ENCODE data around the gene BBS1.

The BBS1 gene

DNA sequence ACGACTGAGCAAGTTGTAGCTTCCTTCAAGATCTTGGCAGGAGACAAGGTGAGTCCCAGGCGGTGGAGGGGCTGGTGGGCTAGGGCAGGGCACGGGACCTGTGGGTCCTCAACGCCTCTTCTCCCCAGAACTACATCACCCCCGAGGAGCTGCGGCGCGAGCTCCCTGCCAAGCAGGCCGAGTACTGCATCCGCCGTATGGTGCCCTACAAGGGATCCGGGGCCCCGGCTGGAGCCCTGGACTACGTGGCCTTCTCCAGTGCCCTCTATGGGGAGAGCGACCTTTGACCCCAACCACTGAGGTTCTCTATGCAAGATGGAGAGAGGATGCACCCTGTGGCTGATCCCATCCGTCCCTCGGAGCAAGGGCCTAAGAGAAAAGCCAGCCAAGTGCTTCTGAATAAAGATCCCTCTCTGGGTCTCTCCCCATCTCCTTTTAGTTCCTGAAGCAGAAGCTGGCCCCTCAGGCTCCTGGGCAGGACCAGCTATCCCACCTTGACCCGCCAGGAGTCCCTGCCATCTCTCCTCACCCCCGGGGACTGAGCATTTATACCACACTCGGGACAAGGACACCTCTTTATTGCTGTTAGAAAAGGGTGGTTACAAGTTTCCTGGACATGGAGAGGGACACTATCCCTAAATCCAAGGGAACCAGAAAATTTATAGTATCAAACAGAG, 52.6 kb downstream of the BBS1 start:
- H3K9me3 ChIP-seq (ENCODE audit: insufficient read depth, low read depth, low read length) = no peaks in the 10 kb centered on the region
- no peaks in the 10 kb centered on the region for H3K9me2 ChIP-seq (replicated peaks; ENCODE audit: low read depth, low read length)
- H3K4me3 ChIP-seq (ENCODE audit: low read length, poor library complexity, severe bottlenecking) = no peak overlapping the region
- no peaks in the 10 kb centered on the region for H3F3A ChIP-seq (ENCODE audit: low read depth)
- no peaks in the 10 kb centered on the region for H3K27me3 ChIP-seq (ENCODE audit: insufficient read depth, low read length, poor library complexity, severe bottlenecking)
- no peak overlapping the region for H2AFZ ChIP-seq (ENCODE audit: low read length)
- H3K79me2 ChIP-seq (ENCODE audit: insufficient read depth, low read length) = no peaks in the 10 kb centered on the region
- no peak overlapping the region for H3K4me2 ChIP-seq (ENCODE audit: low read depth, low read length, poor library complexity, severe bottlenecking)
- H3K9ac ChIP-seq (ENCODE audit: low read depth, low read length, poor library complexity, severe bottlenecking) = no peak overlapping the region
- no peaks in the 10 kb centered on the region for H3K4me1 ChIP-seq (ENCODE audit: insufficient read depth, low read length, poor library complexity, severe bottlenecking)
- H4K20me1 ChIP-seq (ENCODE audit: insufficient read depth, low read length, poor library complexity, severe bottlenecking) = no peaks in the 10 kb centered on the region
- no peak for TF ChIP-seq EZH2phosphoT487 (IDR thresholded peaks at IDR 0.05; ENCODE audit: borderline replicate concordance)
- TF ChIP-seq, protein P1, sequence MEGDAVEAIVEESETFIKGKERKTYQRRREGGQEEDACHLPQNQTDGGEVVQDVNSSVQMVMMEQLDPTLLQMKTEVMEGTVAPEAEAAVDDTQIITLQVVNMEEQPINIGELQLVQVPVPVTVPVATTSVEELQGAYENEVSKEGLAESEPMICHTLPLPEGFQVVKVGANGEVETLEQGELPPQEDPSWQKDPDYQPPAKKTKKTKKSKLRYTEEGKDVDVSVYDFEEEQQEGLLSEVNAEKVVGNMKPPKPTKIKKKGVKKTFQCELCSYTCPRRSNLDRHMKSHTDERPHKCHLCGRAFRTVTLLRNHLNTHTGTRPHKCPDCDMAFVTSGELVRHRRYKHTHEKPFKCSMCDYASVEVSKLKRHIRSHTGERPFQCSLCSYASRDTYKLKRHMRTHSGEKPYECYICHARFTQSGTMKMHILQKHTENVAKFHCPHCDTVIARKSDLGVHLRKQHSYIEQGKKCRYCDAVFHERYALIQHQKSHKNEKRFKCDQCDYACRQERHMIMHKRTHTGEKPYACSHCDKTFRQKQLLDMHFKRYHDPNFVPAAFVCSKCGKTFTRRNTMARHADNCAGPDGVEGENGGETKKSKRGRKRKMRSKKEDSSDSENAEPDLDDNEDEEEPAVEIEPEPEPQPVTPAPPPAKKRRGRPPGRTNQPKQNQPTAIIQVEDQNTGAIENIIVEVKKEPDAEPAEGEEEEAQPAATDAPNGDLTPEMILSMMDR (conservative IDR thresholded peaks at IDR 0.05; ENCODE audit: low read length) = no peak
- no peaks in the 10 kb centered on the region for H3K36me3 ChIP-seq (ENCODE audit: insufficient read depth, low read length)

DNA sequence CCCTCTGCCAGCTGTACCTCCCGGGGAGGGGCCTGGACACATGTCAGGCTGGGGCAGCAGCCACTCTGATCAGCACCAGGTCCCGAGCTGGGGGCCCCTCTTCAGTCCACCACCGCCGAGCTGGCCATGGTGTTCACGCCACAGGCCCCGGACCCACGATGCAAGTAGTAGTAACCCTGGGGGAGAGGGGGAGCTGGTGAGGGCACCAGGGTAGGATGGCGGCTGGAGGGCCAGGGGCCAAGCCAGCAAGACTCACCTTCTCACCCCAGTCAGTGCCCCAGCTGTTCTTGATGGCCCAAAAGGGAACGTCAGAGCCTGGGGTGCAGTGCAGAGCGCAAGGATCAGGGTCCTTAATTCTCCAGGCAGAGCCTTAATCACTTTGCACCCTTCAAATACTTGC, 53.4 kb downstream of the BBS1 start:
- no peaks in the 10 kb centered on the region for H4K20me1 ChIP-seq (ENCODE audit: insufficient read depth, low read length, poor library complexity, severe bottlenecking)
- H3K4me1 ChIP-seq (ENCODE audit: insufficient read depth, low read length, poor library complexity, severe bottlenecking) = peaks cover 2% of the 10 kb centered on the region
- no peak for TF ChIP-seq EZH2phosphoT487 (IDR thresholded peaks at IDR 0.05; ENCODE audit: borderline replicate concordance)
- TF ChIP-seq, protein P1 (conservative IDR thresholded peaks at IDR 0.05; ENCODE audit: low read length) = no peak
- no peaks in the 10 kb centered on the region for H3K36me3 ChIP-seq (ENCODE audit: insufficient read depth, low read length)
- no peaks in the 10 kb centered on the region for H3K79me2 ChIP-seq (ENCODE audit: insufficient read depth, low read length)
- H3F3A ChIP-seq (ENCODE audit: low read depth) = no peaks in the 10 kb centered on the region
- H3K9ac ChIP-seq (ENCODE audit: low read depth, low read length, poor library complexity, severe bottlenecking) = no peak overlapping the region
- no peak overlapping the region for H3K4me3 ChIP-seq (ENCODE audit: low read length, poor library complexity, severe bottlenecking)
- no peak overlapping the region for H2AFZ ChIP-seq (ENCODE audit: low read length)
- no peaks in the 10 kb centered on the region for H3K9me2 ChIP-seq (replicated peaks; ENCODE audit: low read depth, low read length)
- H3K27me3 ChIP-seq (ENCODE audit: insufficient read depth, low read length, poor library complexity, severe bottlenecking) = no peaks in the 10 kb centered on the region
- H3K4me2 ChIP-seq (ENCODE audit: low read depth, low read length, poor library complexity, severe bottlenecking) = no peak overlapping the region
- H3K9me3 ChIP-seq (ENCODE audit: insufficient read depth, low read depth, low read length) = no peaks in the 10 kb centered on the region

DNA sequence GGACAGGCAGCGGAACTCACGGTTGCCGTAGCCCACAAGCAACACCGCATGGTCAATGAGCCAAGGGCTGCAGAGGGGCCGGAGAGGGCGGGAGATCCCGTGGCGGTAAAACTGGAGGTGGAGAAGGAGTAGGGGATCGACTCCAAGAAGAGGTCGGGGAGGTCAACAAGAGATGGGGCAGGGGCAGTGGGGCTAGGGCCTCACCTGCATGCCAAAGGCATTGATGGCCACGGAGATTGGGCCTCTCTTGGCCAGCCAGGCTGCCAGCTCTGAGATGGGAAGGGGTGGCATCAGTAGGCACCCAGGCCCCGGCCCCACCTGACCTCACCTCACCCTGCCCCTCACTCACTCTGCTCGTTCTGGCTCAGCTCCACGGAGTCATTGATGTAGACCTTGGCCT, 54.1 kb downstream of the BBS1 start:
- Histone ChIP-seq H3K27me3 (ENCODE audit: insufficient read depth, low read length, poor library complexity, severe bottlenecking) (no peaks in the 10 kb centered on the region), H3K9me3 (ENCODE audit: insufficient read depth, low read depth, low read length) (no peaks in the 10 kb centered on the region), H3K79me2 (ENCODE audit: insufficient read depth, low read length) (no peaks in the 10 kb centered on the region), H3K9me2 (replicated peaks; ENCODE audit: low read depth, low read length) (no peaks in the 10 kb centered on the region), H3K4me1 (ENCODE audit: insufficient read depth, low read length, poor library complexity, severe bottlenecking) (peaks cover 2% of the 10 kb centered on the region), H3K4me3 (ENCODE audit: low read length, poor library complexity, severe bottlenecking) (no peak overlapping the region), H2AFZ (ENCODE audit: low read length) (no peak overlapping the region), H3K9ac (ENCODE audit: low read depth, low read length, poor library complexity, severe bottlenecking) (no peak overlapping the region), H3K4me2 (ENCODE audit: low read depth, low read length, poor library complexity, severe bottlenecking) (no peak overlapping the region), H3F3A (ENCODE audit: low read depth) (no peaks in the 10 kb centered on the region), H3K36me3 (ENCODE audit: insufficient read depth, low read length) (no peaks in the 10 kb centered on the region), H4K20me1 (ENCODE audit: insufficient read depth, low read length, poor library complexity, severe bottlenecking) (no peaks in the 10 kb centered on the region)
- TF ChIP-seq, protein P1 (conservative IDR thresholded peaks at IDR 0.05; ENCODE audit: low read length) = no peak
- TF ChIP-seq EZH2phosphoT487 (IDR thresholded peaks at IDR 0.05; ENCODE audit: borderline replicate concordance) = no peak
